Activated CD4-positive, alpha-beta T cell treated with anti-CD3 and anti-CD28 coated beads, Interleukin-2, amount 10 ng/mL, durations not matched to agents 24 days and 14 days (primary cell): ENCODE measurements around the gene SKIC8. TPM values are rescaled to one million over a fixed set of nuclear protein-coding genes. Genes with fewer than 3 reads are reported as not detected.

Experiments
- DNase-seq: peaks from one replicate; pipeline ENCODE4 v3.0.0; 2022
- H3K27ac Mint-ChIP-seq: one replicate; pipeline ENCODE4 v1.8.0; 2022; ENCODE audit warnings: mild to moderate bottlenecking, mixed read lengths
- H3K27me3 Mint-ChIP-seq: one replicate; pipeline ENCODE4 v1.8.0; 2022; ENCODE audit warnings: mixed read lengths
- H3K36me3 Mint-ChIP-seq: one replicate; pipeline ENCODE4 v1.8.0; 2022; ENCODE audit warnings: low read depth, mild to moderate bottlenecking, mixed read lengths
- H3K4me1 Mint-ChIP-seq: one replicate; pipeline ENCODE4 v1.8.0; 2021; ENCODE audit warnings: mixed read lengths
- H3K4me3 Mint-ChIP-seq: one replicate; pipeline ENCODE4 v1.8.0; 2022; ENCODE audit warnings: mild to moderate bottlenecking, moderate library complexity, mixed read lengths
- H3K9me3 Mint-ChIP-seq: one replicate; pipeline ENCODE4 v1.8.0; 2021; ENCODE audit warnings: mixed read lengths
- intact Hi-C: fragments of 100-400 bp; cut with micrococcal nuclease; formaldehyde crosslinking; loops from one replicate; pipeline ENCODE4 v1.15.1; 2023
- total RNA-seq: library from RNA; stranded (reverse); gene quantifications from 2 replicates; pipeline ENCODE4 v1.2.3, GENCODE V29; 2022

Gene SKIC8
- total RNA-seq = 57.6 and 62.2 TPM in 2 replicates

- peak within 1 kb of the TSS; percentile 99 for H3K4me3 Mint-ChIP-seq
- no peaks in the 10 kb centered on the region for H3K27me3 Mint-ChIP-seq
- peak; percentile 98 for DNase-seq
- peaks cover 22% of the 10 kb centered on the region for H3K4me1 Mint-ChIP-seq
- intact Hi-C loops = loop anchor here (1.0 to 2.0 kb wide), 3 partner anchors 35 to 150 kb away; partner anchors contain the start of genes DNAJA4, IDH3A and IREB2
- no peaks in the 10 kb centered on the region for H3K9me3 Mint-ChIP-seq
- peak within 1 kb of the TSS; percentile 96 for H3K27ac Mint-ChIP-seq
- H3K36me3 Mint-ChIP-seq = peaks cover 9% of the 10 kb centered on the region
These were observed at the start of gene SKIC8 for GRCh38 chr15:78299101-78299930. SKIC8 (minus strand) TSS chr15:78299609; CDS start chr15:78295686, 3,923 bp downstream.

DNA sequence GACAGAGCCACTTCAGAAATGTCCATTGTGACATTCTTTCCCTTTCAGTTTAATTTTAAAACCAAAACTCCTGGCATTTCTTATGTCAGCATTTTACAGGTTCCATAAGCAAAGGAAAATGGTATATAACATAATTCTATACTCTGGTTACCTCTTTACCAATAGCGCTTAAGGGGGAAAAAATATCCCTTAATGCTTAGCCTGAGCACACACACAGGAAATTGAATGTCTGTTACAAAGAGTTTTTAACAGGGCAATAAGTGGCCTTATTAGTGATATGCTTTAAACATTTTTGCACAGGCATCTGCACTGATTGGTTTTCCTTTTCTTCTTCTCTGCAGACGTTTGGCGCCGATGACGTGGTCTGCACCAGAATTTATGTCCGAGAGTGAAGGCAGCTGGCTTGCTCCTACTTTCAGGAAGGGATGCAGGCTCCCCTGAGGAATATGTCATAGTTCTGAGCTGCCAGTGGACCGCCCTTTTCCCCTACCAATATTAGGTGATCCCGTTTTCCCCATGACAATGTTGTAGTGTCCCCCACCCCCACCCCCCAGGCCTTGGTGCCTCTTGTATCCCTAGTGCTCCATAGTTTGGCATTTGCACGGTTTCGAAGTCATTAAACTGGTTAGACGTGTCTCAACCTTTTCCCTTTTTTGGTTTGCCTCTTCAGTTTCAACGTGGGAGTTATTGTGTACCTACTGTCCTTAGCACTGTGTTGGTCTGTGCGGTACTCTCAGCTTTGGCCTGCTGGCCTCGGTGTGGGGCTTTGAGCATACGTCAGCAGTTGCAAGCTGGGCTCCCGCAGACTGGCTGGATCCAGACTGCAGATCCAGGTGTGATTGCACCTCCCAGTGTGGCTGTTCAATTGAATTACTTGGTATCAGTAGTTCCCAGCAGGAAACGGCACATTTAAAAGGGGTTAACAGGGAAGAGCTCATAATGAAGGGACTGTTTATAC, 48.5 kb upstream of the SKIC8 start:
- no peaks in the 10 kb centered on the region for H3K4me1 Mint-ChIP-seq
- DNase-seq = no peak
- no peaks in the 10 kb centered on the region for H3K36me3 Mint-ChIP-seq
- intact Hi-C loops = no loop called here
- no peak overlapping the region for H3K27ac Mint-ChIP-seq
- H3K4me3 Mint-ChIP-seq = no peak overlapping the region
- peaks cover 25% of the 10 kb centered on the region for H3K27me3 Mint-ChIP-seq
- H3K9me3 Mint-ChIP-seq = no peaks in the 10 kb centered on the region

- intact Hi-C loops = no loop called here
These were observed 46.2 kb upstream of the SKIC8 start for GRCh38 chr15:78345396-78346125.

GRCh38 chr15:78343276-78344060, 44.1 kb upstream of the SKIC8 start:
- intact Hi-C loops = no loop called here

More at GRCh38 chr15:78345396-78346125, 46.2 kb upstream of the SKIC8 start:
- peaks cover 44% of the 10 kb centered on the region for H3K27me3 Mint-ChIP-seq
- H3K27ac Mint-ChIP-seq = no peak overlapping the region
- no peak for DNase-seq
- H3K36me3 Mint-ChIP-seq = no peaks in the 10 kb centered on the region
- no peak overlapping the region for H3K4me3 Mint-ChIP-seq
- H3K4me1 Mint-ChIP-seq = no peaks in the 10 kb centered on the region
- H3K9me3 Mint-ChIP-seq = no peaks in the 10 kb centered on the region

GRCh38 chr15:78342021-78342420, 42.6 kb upstream of the SKIC8 start:
- DNase-seq = no peak
- H3K27ac Mint-ChIP-seq = no peak overlapping the region
- no peaks in the 10 kb centered on the region for H3K4me1 Mint-ChIP-seq
- no peaks in the 10 kb centered on the region for H3K9me3 Mint-ChIP-seq
- peaks cover 65% of the 10 kb centered on the region for H3K27me3 Mint-ChIP-seq
- no peak overlapping the region for H3K4me3 Mint-ChIP-seq
- intact Hi-C loops = no loop called here
- H3K36me3 Mint-ChIP-seq = no peaks in the 10 kb centered on the region

More at GRCh38 chr15:78343276-78344060, 44.1 kb upstream of the SKIC8 start:
- H3K27ac Mint-ChIP-seq = no peak overlapping the region
- no peak overlapping the region for H3K4me3 Mint-ChIP-seq
- peaks cover 62% of the 10 kb centered on the region for H3K27me3 Mint-ChIP-seq
- H3K9me3 Mint-ChIP-seq = no peaks in the 10 kb centered on the region
- DNase-seq = no peak
- no peaks in the 10 kb centered on the region for H3K36me3 Mint-ChIP-seq
- no peaks in the 10 kb centered on the region for H3K4me1 Mint-ChIP-seq

DNA sequence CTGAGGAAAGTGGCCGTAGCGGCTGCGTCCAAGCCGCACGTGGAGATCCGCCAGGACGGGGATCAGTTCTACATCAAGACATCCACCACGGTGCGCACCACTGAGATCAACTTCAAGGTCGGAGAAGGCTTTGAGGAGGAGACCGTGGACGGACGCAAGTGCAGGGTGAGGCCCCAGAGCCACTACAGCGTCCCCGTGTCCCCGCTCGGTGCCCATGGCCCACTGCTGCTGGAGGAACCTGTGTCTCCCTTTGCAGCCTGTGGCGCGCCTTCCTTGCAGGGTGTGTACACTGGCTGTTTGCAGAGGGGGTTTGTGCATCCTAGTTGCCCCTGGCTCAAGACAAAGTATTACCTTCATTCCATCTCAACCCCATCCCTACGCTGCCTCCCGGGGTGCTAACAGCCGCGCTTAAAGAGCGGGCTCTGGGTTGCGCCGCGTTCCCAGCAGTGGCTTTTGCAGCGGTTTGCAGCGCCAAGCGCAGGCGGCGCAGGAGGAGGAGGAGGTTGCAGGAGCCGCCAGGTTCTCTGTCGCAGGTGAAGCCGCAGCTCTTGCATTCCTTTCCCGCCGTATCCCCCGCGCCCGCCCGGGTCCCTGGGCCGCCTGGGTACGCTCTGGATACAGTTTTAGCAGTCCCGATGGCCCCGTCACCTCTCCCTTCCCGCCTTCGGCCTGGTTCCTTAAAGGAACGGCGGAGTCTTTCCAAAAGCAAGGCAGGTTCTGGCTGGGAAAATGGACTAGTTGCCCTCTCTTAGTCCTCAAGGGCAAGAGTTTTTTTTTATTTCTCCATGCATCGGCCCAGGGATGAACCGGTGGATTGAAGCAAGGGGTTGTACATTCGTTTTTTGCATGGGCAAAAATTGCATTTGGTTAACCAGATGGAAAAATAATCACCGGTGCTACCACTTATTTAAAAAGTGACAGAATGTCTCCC, 41.9 kb upstream of the SKIC8 start:
- Mint-ChIP-seq H3K27ac (no peak overlapping the region), H3K36me3 (no peaks in the 10 kb centered on the region), H3K9me3 (no peaks in the 10 kb centered on the region), H3K4me3 (no peak overlapping the region), H3K27me3 (peaks cover 62% of the 10 kb centered on the region), H3K4me1 (no peaks in the 10 kb centered on the region)
- intact Hi-C loops = no loop called here
- DNase-seq = no peak

- intact Hi-C loops = no loop called here
- DNase-seq = no peak
- peaks cover 60% of the 10 kb centered on the region for H3K27me3 Mint-ChIP-seq
- no peaks in the 10 kb centered on the region for H3K36me3 Mint-ChIP-seq
- H3K4me3 Mint-ChIP-seq = no peak within 1 kb of the TSS
- H3K27ac Mint-ChIP-seq = no peak within 1 kb of the TSS
- no peaks in the 10 kb centered on the region for H3K9me3 Mint-ChIP-seq
- no peaks in the 10 kb centered on the region for H3K4me1 Mint-ChIP-seq
These were observed 41.0 kb upstream of the SKIC8 start, which contains the start of gene CRABP1 for GRCh38 chr15:78340231-78341056. CRABP1 (plus strand) TSS chr15:78340353; CDS start chr15:78340429, 76 bp downstream.

DNA sequence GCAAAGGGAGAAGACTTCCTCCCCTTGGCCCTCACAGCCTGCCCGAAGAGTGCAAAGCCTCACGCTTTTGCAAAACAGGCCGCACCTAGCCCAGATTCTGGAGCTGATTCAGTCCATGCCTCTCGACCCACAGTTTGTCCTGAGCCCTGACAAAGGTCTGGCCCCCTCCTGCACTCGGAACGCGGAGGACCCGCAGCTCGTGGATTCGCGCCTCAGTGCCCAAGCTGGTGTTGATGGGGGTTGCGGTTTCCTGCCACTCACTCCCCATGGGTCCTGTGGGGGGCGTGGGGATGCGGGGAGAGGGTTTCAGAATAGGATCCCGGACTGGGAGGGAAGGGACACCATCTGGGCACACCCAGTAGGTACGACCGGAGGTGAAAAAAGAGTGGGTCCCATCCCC, 40.1 kb upstream of the SKIC8 start:
- intact Hi-C loops = no loop called here
- H3K36me3 Mint-ChIP-seq = no peaks in the 10 kb centered on the region
- peaks cover 54% of the 10 kb centered on the region for H3K27me3 Mint-ChIP-seq
- no peak overlapping the region for H3K4me3 Mint-ChIP-seq
- H3K4me1 Mint-ChIP-seq = no peaks in the 10 kb centered on the region
- no peaks in the 10 kb centered on the region for H3K9me3 Mint-ChIP-seq
- H3K27ac Mint-ChIP-seq = no peak overlapping the region
- no peak for DNase-seq

- no peak overlapping the region for H3K4me3 Mint-ChIP-seq
- H3K4me1 Mint-ChIP-seq = no peaks in the 10 kb centered on the region
- DNase-seq = no peak
- no peak overlapping the region for H3K27ac Mint-ChIP-seq
- intact Hi-C loops = no loop called here
- H3K36me3 Mint-ChIP-seq = no peaks in the 10 kb centered on the region
- no peaks in the 10 kb centered on the region for H3K9me3 Mint-ChIP-seq
- peaks cover 51% of the 10 kb centered on the region for H3K27me3 Mint-ChIP-seq
These were observed 39.4 kb upstream of the SKIC8 start for GRCh38 chr15:78338781-78339180.

- no peak for DNase-seq
- no peaks in the 10 kb centered on the region for H3K36me3 Mint-ChIP-seq
- no peak overlapping the region for H3K4me3 Mint-ChIP-seq
- H3K9me3 Mint-ChIP-seq = no peaks in the 10 kb centered on the region
- intact Hi-C loops = no loop called here
- H3K4me1 Mint-ChIP-seq = no peaks in the 10 kb centered on the region
- H3K27ac Mint-ChIP-seq = no peak overlapping the region
- peaks cover 31% of the 10 kb centered on the region for H3K27me3 Mint-ChIP-seq
These were observed 36.6 kb upstream of the SKIC8 start for GRCh38 chr15:78335985-78336384.

GRCh38 chr15:78334845-78335244, 35.4 kb upstream of the SKIC8 start:
- Mint-ChIP-seq H3K9me3 (no peaks in the 10 kb centered on the region), H3K36me3 (no peaks in the 10 kb centered on the region), H3K4me3 (no peak overlapping the region), H3K4me1 (no peaks in the 10 kb centered on the region), H3K27me3 (peaks cover 23% of the 10 kb centered on the region), H3K27ac (no peak overlapping the region)
- intact Hi-C loops = no loop called here
- no peak for DNase-seq
